Stimulated activated CD8-positive, alpha-beta memory T cell treated with anti-CD3 and anti-CD28 coated beads, Interleukin-15, amount 100 ng/mL, for 48 hours (primary cell): ENCODE results near the gene WARS2.

ENCODE experiments used
- DNase-seq, 2 donors: peaks; one replicate each; pipeline ENCODE4 v3.0.0-alpha.2; 2020; ENCODE audit warnings: low read depth in 2 of 2

WARS2 gene

DNA sequence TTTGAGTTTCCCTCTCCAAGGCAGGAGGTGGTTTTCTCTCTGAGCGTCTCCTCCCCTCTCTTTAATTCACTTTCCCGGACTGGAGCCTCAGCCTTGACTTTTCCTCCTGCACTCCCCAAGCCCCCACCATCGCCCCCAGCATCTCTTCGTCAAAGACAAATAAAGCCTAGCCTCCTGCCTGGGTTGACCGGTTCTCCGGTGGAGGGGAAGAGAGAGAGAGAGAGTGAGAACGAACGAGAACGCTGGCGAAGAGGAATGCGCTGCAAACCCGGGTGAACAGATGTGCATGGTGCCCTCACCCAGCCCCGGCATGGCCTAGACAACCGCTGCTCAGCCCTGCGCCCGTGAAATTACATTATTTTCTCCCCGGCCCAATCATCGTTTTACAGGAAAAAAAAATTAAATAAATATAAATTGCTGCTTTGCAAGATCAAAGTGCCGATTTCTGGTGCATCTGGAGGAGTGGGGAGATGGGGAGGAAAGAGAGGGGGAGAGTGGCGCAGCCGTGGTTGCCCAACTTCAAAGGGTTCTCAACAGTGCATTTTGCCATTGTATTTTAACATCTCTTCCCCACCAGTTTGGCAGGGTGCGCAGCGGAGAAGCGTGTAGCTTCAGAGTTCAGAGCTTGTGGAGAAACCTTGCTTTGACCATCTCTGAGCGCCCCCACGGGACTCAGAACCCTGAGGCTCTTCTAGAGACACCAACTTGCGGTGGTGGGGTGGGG, 140.9 kb downstream of the WARS2 start:
- no peak for DNase-seq

DNA sequence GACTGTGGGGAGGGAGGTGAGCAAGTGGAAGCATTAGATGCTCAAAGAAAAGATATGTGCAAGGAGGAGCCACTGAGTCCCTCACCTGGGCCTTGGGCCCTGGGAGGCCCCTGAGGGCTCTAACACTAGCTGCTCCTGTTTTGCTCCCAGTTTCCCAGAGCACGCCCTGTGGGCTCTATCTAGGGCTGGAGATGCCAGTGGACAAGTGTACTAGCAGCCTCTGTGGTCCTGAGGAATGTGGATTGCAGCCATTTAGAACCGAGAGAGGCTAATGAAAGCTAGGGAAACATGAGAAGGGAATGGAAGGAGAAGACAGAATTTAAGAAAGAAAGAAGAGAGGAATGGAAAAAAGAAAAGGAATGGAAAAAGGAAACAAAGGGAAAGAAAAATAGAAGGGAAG, 142.3 kb downstream of the WARS2 start:
- DNase-seq, result no peak

DNA sequence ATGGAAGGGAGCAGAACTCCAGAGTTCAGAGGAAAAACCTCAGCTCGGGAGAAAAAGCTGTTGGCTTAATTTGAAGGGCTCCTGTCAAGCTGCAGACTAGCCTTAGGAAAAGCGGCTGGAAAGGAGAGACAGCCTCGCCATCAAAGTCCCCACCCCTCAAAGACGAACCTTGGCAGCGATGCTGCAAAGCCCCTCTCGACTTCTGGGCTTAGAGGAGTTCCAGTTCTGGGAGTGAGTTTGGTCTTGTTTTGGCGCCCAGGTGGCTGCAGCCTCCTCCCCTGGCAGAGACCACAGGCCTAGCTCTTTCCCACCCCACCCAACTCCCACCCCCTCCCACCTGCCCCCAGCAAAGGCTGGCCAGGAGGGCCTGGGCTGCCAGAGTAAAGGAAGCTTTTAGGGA, 143.2 kb downstream of the WARS2 start:
- no peak for DNase-seq

DNA sequence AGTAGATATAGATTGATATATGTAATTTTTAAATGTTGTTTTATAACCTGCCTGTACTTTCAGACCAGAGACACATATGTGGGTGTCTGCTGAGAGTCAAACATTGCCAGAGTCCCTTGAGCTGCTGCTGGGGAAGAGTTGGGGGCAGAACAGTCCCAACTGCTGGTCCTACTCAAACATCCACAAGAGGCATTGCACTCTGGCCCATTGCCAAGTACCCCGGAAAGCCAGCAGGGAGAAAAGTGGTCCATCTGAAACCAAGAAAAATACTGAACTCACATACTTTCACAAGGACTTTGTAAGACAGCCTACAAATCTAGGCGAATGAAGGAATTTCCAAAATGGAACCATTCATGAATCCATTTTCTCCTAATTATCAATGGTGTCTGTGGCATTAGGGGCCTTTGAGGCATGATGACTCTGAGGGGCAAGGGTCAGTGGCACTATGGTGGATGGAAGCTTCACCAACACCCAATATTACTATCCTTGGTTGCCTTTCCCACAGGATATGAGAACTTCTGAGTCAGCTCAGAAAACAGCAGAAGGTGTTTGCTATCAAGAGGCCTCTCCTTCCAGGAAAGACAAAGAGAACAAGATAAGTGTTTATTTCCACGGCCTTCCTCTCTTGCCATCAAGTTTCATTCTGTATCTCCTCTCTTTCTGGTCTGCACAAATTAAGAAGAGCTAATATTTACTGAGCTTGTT, 145.0 kb downstream of the WARS2 start:
- DNase-seq, result no peak

DNA sequence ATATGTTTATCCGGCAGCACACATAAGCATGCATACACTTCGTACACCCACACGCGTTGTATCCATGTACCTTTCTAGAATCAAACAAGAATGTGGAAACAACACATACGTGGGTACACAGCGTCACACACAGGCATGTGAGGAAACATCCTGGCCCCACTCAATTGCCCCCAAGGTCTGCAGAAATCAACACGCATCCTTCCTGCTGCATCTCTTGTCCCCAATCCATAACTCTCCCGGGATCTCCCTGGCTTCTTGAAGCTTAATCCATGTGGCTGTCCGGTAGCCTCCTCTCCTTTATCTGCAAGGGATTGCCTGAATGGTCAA, 146.8 kb downstream of the WARS2 start:
- DNase-seq, result no peak

DNA sequence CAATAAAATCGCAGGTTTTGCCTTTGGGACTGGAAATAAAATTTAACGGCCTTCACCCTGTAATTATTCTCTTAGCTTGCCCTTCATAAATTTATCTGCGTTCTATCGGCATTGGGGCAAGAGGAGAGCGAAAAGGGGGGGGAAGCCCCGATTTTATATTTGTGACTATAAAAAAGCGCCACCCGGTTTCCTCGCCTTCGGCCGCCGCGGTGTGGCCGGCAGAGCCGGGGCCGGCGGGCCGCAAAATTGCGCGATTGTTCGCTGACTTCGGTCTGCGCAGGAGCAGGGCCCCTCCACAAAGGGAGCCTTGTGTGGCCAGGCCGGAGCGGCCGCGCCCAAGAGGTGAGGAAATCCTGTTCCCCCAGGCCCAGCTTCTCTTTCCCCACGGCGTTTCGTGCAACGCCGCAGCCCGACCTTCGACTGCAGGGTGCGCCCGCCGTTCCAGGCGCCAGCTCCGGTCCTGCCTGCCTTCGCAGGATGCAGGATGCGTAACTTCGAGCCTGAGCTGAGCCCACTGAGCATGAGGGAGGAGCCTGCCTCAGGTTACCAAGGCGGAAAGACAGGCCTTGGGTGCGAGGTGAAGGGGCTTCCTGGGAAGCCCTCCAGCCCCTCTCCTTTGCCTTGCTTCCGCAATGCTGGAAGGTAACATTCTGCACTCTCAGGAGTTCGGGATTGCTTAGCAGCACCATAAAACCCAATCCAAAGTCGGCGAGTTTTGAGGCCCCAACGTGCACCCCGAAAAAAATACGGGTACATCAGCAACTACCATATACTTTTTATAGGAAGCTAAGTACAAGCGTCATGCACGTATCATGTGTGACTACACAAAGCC, 147.4 kb downstream of the WARS2 start:
- DNase-seq, result no peak

DNA sequence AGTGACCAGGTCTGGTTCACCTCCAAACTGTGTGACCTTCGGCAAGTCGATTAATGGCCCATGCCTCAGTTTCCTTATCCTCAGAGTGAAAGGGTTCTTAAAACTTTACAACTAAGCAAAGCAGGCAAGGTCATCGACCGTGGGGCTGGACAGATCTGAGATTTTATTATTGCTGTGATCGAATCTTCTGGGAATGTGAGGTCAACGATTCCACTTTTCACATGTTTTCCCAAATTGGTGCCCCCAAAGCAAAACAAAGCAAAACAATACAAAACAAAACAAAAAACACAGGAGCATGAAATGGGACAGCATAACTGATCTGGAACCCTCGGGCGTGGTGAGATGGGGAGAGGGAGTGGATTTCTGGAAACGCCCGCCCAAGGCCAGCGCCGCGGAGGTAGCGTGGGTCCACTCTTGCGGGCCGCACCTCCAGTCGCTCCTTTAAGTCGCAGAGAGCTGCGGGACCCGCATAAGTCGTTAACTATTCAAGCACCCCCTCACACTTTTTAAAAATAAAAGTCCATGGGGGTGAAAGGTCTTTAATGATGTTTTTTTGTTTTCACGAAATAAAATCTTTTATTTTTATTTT, 148.1 kb downstream of the WARS2 start:
- no peak for DNase-seq

DNA sequence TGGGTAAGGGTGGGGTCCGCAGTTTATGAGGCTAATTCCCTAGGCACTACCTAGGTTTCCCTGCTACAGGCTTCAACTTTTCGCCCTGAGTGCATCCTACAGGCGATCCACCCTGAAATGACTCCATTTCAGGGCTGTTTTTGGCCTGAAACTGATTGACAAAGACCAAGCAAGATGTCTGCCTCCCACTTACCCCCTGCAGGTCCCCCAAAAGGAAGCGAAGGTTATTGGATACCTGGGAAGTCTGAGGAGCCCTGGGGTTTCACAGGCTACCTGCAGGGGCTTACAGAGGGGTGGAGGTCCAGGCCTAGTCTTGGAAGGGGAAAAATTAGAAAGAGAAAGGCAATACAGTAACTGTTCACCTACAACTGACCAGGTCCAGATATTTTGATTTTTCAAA, 149.0 kb downstream of the WARS2 start:
- no peak for DNase-seq

DNA sequence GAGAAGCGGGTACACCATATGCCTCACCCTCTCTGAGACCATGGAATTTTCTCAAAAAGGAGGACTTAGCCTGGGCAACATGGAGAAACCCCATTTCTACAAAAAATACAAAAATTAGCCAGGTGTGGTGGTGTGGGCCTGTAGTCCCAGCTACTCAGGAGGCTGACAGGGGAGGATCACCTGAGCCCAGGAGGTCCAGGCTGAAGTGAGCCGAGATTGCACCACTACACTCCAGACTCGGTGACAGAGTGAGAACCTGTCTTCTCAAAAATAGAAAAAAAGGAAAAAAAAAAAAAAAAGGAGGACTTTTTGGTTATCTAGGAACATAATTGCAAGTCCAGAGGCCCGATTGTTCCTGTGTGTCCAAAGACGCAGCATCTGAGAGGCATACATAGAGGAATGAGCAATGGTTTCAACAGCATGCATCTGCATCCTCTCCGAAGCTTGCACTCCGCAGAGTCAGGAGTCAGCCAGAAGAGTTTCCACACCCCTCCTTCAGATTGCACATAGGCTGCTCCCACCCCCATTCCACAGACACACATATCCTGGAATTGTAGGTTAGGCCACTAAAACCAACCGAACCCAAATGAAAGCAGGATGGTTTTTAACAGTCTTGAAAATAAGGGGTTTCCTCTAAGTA, 149.8 kb downstream of the WARS2 start:
- DNase-seq, result no peak

DNA sequence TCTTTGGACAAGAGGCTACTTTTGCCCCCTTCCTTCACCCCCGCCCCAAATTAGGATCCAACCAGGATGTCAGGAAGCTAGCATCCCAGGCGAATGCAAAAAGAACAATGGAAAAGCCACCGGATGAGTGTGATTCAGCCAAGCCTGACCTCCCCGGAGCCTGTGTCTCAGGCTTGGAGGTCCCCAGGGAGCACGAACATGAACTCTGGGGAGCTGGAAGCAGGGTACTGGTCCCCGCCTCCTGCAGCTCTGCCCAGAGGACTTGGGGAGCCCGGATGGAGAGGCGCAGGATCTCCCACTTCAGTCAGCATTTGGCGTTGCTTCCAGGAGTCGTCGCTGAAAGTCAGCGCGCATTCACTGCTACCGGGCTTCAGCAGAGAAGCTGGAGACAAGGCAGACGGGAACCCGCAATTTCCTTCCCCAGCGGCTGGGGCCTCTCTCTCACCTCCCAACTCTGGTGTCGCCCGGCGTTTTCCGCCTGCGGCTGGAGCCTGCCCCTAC, 150.5 kb downstream of the WARS2 start:
- no peak for DNase-seq

DNA sequence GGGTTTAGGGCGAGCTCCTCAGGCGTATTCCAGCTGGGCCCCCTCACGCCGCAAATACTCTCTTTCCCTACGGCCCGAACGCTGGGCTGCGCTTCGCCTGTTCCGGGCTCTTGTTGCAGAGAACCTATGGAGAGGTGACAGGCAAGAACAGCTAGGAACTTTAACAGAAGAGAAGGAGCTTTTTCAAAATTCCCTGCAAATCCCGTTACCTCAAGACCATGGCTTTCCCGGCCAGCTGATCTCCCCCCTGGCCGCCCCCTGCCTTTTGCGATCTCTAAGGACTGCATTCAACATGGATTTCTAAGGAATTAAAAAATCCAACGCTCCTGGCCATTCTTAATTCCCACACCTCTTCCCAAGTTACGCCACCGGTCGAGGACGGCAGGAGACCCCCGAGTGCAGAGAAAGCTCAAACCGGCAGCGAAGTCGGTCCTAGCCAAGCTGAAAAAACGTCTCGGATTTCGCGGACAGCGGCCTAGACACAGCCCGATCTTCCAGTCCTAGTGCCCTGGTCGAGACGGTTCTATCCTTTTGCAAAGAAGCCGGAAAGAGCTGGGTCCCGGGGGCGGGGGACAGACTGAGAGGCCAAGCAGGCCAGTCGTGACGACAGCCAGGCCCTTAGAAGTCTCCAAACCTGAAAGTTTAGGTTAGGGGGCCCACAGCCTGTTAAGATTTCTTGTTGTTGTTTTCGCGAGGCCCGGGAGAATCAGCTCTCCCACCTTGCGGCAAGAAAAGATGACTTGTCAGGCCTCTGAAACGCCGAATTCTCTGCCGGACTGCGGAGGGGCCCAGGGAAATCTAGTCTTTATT, 151.2 kb downstream of the WARS2 start:
- no peak for DNase-seq

DNA sequence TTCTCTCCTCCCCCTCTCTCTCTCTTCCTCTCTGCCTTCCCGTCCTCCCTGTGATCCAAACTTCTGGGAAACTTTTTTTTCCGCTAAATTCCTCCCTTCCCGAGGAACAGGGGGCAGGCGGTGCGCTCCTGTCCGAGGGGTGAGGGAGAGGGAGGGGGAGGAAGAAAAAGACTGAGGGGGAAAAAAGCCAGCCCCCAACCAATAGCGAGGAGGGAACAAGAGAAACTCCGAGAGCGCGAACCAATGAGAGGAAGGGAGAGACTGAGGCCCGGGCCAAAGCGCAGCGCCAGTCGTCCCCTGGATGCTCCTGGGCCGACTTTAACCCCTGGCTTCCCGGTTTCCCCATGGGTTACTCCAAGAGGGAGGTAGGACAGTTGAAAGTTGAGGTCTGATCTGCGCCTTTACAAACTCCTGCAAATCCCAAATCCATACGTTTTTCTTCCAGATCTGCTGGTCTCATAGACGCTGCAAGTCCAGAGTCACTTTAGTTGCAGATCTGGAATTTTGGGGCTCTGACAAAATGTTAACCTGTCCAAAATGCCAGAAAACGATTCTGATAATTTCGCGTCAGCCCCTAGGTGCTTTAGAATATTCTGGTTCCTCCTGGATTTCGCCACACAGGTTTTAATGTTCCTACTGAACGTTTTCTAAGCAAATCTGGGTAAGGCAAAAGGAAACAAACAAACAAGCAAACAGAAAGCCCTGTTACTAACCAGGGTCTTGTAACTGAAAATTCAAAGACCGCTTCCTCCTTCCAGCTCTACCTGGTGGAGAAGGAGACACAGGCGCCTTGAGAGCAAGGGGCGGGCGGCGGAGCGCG, 152.1 kb downstream of the WARS2 start, which contains the start of gene TBX15:
Gene TBX15, minus strand, starts transcription at position 158 of the 820 bp plus-strand sequence. CDS start 548 bp downstream, outside the sequence.
- DNase-seq, result no peak

DNA sequence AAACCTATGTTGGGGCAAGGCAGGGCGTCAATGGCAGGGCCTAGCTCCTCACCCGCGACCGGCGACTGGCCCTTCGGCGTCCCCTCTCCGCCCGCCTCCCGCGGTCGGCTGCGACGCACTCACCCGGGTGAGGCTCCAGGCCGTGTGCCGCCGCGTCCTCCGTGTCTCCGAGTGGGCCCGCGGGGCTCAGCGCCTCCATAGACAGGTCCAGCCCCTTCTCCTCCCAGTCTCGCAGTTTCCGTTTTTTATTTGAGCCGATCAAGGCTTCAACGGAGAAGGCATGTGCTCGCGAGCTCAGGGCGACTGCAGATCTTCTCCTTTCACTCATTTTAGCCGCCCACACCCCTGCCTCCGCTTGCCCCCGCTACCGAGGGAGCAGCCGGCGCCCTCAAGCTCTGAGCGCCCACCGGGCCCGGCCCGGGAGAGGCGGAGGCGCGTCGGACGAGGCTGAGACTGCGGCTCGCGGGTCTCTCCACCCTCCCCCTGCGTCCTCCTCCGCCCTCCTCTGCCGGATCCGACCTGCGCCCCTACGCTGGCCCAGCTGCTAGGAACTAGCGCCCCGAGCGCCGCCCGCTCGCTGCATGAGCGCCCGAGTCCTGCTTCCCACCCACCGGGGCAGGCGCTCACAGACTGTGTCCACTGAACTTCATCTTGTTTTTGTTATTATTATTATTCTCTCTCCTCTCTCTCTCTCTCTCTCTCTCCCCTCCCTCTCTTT, 152.8 kb downstream of the WARS2 start:
- DNase-seq, result no peak

DNA sequence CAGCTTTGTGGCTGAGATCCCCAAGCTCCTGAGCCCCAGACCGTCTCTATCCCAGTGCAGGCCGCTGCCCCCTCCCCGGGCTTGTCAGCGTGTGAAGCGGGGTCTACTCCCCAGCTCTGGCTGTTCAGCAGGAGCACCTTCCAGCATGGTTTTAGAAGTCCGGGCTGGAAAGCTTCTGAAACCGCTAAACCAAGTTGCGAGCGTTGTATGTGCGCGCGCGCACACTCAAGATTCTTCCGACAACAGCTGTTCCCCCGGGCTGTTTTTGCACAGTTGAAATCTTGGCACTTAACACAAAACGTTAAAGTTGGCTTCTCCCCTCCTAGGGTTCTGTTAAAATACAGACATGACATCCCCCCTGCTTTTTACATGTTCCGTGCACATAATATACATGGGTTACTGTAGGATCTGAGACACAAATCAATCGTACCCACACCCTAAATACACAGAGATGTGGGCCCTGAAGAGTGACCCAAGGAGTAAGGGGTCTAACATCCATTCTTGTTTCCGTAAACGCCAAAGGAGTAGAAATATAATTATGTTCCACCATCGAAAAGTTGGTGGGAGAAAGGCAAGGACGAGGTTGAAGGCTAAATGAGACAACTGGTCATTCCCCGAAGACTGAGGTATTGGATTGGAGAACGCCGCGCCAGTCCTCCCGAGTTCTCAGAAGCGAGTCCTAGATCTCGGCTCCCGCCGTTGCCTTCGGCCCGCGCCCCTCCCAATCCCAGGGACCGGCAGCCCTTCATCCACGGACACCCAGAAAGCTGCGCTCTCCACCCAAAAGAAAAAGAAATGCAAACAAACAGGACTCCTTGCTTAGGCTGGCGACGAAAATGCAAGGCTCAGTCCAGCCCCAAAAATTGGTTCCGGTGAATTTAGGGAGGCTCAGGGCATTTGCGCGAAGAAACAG, 153.6 kb downstream of the WARS2 start:
- DNase-seq, result no peak

DNA sequence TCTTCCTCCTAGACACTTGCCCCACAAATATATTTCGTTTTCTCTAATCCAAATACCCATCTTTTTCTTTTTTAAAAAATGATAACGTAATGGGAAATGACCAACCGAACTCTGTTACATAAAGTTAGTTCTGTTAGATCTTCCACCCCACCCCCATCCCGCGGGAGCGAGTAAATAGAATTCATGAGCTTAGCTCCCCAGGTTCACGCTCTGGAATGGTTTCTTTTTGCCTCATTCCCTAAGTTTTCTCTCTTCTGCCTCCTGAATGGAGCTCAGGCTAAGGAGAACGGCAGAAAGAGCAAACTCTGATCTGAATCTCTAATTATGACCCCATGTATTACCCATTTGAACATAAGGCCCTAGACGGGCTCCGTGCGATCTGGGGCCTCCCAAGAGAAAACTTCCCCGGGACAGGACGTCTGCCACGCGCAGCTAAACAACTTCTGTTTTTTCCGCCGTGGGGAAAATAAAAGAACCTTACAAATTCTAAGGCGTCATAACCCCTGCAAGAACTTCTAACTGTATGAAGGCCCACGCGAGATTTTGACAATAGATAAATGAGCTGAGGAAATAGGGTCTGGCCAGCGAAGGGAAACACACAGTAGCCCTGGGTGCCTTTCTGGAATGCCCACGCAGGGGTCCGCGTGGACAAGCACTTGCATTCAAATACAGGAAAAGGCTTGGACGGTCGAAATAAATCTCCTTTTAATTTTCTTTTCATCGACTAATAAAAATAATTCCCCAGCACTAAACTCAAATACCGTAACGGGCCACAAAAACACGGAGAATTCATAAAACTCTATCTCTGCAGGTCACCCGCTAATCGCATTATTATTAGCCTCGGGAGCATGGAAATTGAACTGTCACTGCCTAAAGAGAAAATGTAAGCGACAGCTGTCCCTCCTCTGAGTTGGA, 154.6 kb downstream of the WARS2 start:
- no peak for DNase-seq

DNA sequence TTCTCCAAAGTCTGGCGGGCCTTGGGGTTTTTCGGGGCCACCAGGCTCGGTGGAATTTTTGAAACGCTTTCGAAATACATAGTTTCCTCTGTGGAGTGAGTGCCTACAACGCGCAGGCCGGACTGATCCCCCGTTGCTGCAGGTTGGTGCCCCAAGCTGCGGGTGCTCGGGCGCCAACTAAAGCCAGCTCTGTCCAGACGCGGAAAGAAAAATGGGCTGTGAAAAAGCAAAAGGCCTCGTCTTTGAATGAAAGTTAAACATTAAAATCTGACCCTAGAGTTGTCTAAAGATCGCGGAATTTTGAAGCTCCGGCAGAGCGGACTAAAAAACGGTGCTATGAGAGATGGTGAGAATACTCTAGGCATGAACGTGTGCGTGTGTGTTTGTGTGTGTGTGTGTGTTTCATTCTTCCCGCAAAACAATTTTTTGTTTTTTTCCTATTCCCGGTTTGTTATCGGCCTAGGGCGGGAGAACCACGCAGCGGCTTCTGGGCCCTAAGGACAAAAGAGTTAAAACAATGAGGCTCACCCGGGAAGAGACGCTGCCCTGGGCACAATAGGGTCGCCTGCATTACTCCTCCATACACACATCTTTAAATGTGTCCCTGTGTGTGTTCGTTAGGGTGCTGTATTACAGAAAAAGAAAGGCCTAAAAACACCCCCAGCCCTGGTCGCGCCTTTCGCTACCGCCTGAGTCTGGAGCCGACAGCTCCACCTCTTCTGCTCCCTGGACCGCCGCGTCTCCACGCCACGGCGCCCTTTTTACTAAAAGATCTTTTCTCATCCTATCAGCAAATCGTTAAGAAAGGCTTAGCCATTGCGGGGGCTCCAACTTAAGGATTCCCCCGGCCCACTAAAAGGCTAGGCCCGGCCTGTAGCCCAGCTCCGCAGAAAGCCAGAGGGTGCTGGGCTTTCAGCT, 155.5 kb downstream of the WARS2 start:
- no peak for DNase-seq
